T1000 (cell line): ENCODE results near the gene ISCU.
"Not testable (repeated sequence)": the region's sequence is repeated elsewhere in the genome, so short reads cannot be mapped to it uniquely, and the experiment has no call there.

Experiments used
- DNase-seq: peaks from one replicate; lab custom pipeline; 2025; ENCODE audit warnings: mixed read lengths; lab: John Stamatoyannopoulos, UW

Gene ISCU

DNA sequence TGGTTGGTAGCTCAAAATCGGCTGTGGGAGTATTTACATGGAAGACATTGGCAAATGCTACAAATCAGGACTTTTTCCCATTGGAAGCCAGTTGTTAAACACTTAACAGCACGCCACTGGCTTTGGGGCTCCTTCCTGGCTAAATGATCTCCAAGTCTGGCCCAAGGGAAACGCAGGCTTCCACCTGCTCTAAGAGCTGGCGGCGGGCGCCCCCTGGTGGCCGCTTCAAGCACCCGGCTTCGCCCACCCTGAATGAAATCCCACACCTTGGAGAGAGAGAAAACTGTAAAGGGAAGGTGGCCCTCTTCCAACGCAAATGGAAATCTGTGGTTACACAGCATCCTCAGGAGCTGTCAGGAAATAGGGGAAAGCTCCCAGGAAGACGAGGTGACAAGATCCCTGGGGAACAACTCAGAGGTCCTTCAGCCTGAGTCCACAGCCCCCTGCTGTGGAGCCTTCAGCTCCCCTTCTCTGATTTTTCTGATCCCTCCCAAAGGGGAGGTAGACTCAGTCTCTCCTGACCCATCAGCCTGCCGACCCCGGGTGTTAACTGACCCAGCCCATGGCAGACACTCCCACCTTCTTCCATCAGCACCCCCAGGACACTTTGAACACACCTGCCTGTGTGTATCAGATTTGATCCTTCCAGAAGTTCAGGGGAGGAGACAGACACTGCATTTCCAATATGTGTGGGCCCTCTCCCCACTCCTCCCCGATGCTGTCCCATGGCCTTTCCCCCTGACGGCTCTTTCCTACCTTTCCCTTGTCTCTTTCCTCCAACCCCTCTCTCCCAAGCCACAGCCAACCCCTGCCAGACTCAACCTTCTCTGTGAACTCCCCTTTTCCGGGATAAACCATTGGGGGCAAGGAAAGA is 55.9 kb downstream of the ISCU start:
- peak; percentile 63 for DNase-seq

DNA sequence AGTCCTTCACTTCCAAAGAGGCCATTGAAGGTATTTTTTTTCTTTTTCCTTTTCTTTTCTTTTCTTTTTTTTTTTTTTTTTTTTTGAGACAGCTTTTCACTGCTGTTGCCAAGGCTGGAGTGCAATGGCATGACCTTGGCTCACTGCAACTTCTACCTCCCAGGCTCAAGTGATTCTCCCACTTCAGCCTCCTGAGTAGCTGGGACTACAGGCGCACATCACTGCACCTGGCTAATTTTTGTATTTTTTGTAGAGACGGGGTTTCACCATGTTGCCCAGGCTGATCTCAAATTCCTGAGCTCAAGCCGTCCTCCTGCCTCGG is 56.5 kb downstream of the ISCU start:
- DNase-seq, result not testable (repeated sequence)
